SW 1271 (cell line): ENCODE measurements around the gene COIL.

Source experiments
- DNase-seq, 2 experiments: peaks; one replicate each; lab custom pipeline; 2025; lab: John Stamatoyannopoulos, UW

The COIL gene

GRCh38 chr17:56934280-56934679 lies 26.6 kb downstream of the COIL start:
- DNase-seq, result no peak

- no peak for DNase-seq
These were observed 27.0 kb downstream of the COIL start for GRCh38 chr17:56933868-56934267.

- no peak for DNase-seq
These were observed 27.6 kb downstream of the COIL start for GRCh38 chr17:56933151-56933745.

GRCh38 chr17:56930739-56931337 lies 30.0 kb downstream of the COIL start:
- no peak for DNase-seq

- peak in 1 of 2 experiments; percentile 28 for DNase-seq
These were observed 31.4 kb downstream of the COIL start for GRCh38 chr17:56929362-56929969.

- no peak for DNase-seq
These were observed 32.3 kb downstream of the COIL start for GRCh38 chr17:56928586-56928985.

GRCh38 chr17:56926704-56927103 lies 34.1 kb downstream of the COIL start:
- no peak for DNase-seq

- no peak for DNase-seq
These were observed 34.6 kb downstream of the COIL start for GRCh38 chr17:56926270-56926669.

GRCh38 chr17:56925088-56925487 lies 35.8 kb downstream of the COIL start:
- DNase-seq, result no peak

GRCh38 chr17:56919717-56920116 lies 41.1 kb downstream of the COIL start:
- DNase-seq, result no peak

- DNase-seq, result no peak
These were observed 41.9 kb downstream of the COIL start for GRCh38 chr17:56918916-56919315.

- no peak for DNase-seq
These were observed 43.1 kb downstream of the COIL start for GRCh38 chr17:56917559-56918296.

- peak in 1 of 2 experiments; percentile 30 for DNase-seq
These were observed 46.1 kb downstream of the COIL start for GRCh38 chr17:56914581-56915273.

GRCh38 chr17:56913867-56914580 lies 46.8 kb downstream of the COIL start, which contains the start of gene TRIM25:
Gene TRIM25 (minus strand): TSS chr17:56914049. CDS start chr17:56913988, 61 bp downstream.
- peak; percentile 80 to 88 for DNase-seq

- no peak for DNase-seq
These were observed 47.4 kb downstream of the COIL start for GRCh38 chr17:56913353-56913866.

- no peak for DNase-seq
These were observed 47.9 kb downstream of the COIL start for GRCh38 chr17:56913000-56913311.

GRCh38 chr17:56912105-56912999 lies 48.5 kb downstream of the COIL start:
- no peak for DNase-seq

- no peak for DNase-seq
These were observed 50.2 kb downstream of the COIL start for GRCh38 chr17:56910509-56911235.

- DNase-seq, result no peak
These were observed 50.9 kb downstream of the COIL start for GRCh38 chr17:56909742-56910508.
